ENCODE results near the gene FNDC5. TPM values are rescaled to one million over a fixed set of nuclear protein-coding genes. Genes with fewer than 3 reads are reported as not detected.

Gene FNDC5
- total RNA-seq, 1 experiment from 2014 or later: 4.5 TPM

- Mint-ChIP-seq H3K9me3 (no peaks in the 10 kb centered on the region), H3K4me3 (no peak overlapping the region), H3K27me3 (ENCODE audit: low read depth) (peaks cover 35% of the 10 kb centered on the region), H3K4me1 (peaks cover 13 to 51% of the 10 kb centered on the region in 2 experiments), H3K27ac (no peak overlapping the region), H3K36me3 (ENCODE audit: insufficient read depth in 1 of 3, low read depth in 3 of 3) (no peaks in the 10 kb centered on the region)
- Histone ChIP-seq H4K8ac (replicated peaks; ENCODE audit: insufficient read length, low read depth, low read length) (no peak overlapping the region), H4K20me1 (ENCODE audit: control insufficient read depth, insufficient read depth, insufficient read length) (no peaks in the 10 kb centered on the region), H3K27me3 (ENCODE audit: insufficient read depth, low read length) (no peaks in the 10 kb centered on the region; the same call in 1 of the 2 replicates), H2BK20ac (ENCODE audit: low read depth, low read length, poor library complexity, severe bottlenecking) (no peak overlapping the region), H3K23ac (ENCODE audit: insufficient read length, low read depth, low read length) (no peak overlapping the region), H2AFZ (ENCODE audit: low read length) (no peak overlapping the region), H3T11ph (ENCODE audit: low read length) (no peak overlapping the region), H3K56ac (ENCODE audit: insufficient read length, low read depth, low read length) (no peak overlapping the region), H3K9me3 (ENCODE audit: control insufficient read depth, low read depth, low read length) (no peaks in the 10 kb centered on the region), H3K23me2 (ENCODE audit: insufficient read length, low read depth, low read length, poor library complexity, severe bottlenecking) (no peaks in the 10 kb centered on the region), H2AK5ac (ENCODE audit: insufficient read length, low read length) (no peak overlapping the region), H3K4ac (ENCODE audit: low read depth, low read length) (no peak overlapping the region), H3K9ac (ENCODE audit: extremely low read depth, insufficient read length, low read length) (no peak overlapping the region), H3K4me1 (ENCODE audit: insufficient read depth, low read length) (no peaks in the 10 kb centered on the region), H3K14ac (ENCODE audit: insufficient read depth, low read length) (no peak overlapping the region; the same call in 1 of the 2 replicates), H3K27ac (ENCODE audit: insufficient read length, low read depth, low read length) (no peak overlapping the region), H2BK120ac (ENCODE audit: low read depth, low read length, poor library complexity, severe bottlenecking) (no peak overlapping the region), H4K91ac (ENCODE audit: insufficient read length, low read depth, low read length) (no peak overlapping the region), H2BK12ac (ENCODE audit: insufficient read length, low read depth, low read length) (no peak overlapping the region), H3K18ac (ENCODE audit: insufficient read length, low read depth, low read length) (no peak overlapping the region), H4K5ac (ENCODE audit: insufficient read length, low read depth, low read length) (no peak overlapping the region), H2BK5ac (ENCODE audit: insufficient read length, low read length) (no peak overlapping the region), H3K4me2 (ENCODE audit: insufficient read depth, insufficient read length, low read length) (no peak overlapping the region), H3K79me1 (ENCODE audit: insufficient read depth, low read depth, low read length, poor library complexity, severe bottlenecking) (no peaks in the 10 kb centered on the region), H2BK15ac (ENCODE audit: low read depth, low read length) (no peak overlapping the region), H3K79me2 (ENCODE audit: insufficient read depth, low read length) (no peaks in the 10 kb centered on the region)
- no peak for DNase-seq
- no CpG with 5 or more reads among the region's 22 CpGs for WGBS (ENCODE audit: extremely low coverage, insufficient read length, low lambda C conversion rate)
- TF ChIP-seq CTCF (conservative IDR thresholded peaks at IDR 0.05): no peak
Measured at GRCh38 chr1:32881871-32882850, 11.4 kb upstream of the FNDC5 start.
